ENCODE results near the gene HOXC9.
A peak's percentile ranks its signal among the peaks of the same experiment; 100 is the strongest.

HOXC9 gene

GRCh38 chr12:54002278-54002914 lies 2.4 kb downstream of the HOXC9 start:
- no peak for DNase-seq (ENCODE audit: low read depth)

GRCh38 chr12:54002915-54003389 lies 3.0 kb downstream of the HOXC9 start:
- no peak for DNase-seq (ENCODE audit: low read depth)

- DNase-seq (ENCODE audit: low read depth), result no peak
Measured at GRCh38 chr12:54003625-54004024, 3.7 kb downstream of the HOXC9 start.

GRCh38 chr12:54004063-54004840 lies 4.3 kb downstream of the HOXC9 start:
- no peak for DNase-seq (ENCODE audit: low read depth)

- no peak for DNase-seq (ENCODE audit: low read depth)
Measured at GRCh38 chr12:54004841-54005530, 5.0 kb downstream of the HOXC9 start.

- no peak for DNase-seq (ENCODE audit: low read depth)
Measured at GRCh38 chr12:54005531-54005852, 5.5 kb downstream of the HOXC9 start.

- peak; percentile 68 for DNase-seq (ENCODE audit: low read depth)
Measured at GRCh38 chr12:54005853-54006558, 6.0 kb downstream of the HOXC9 start.

GRCh38 chr12:54006559-54007220 lies 6.7 kb downstream of the HOXC9 start:
- no peak for DNase-seq (ENCODE audit: low read depth)

- no peak for DNase-seq (ENCODE audit: low read depth)
Measured at GRCh38 chr12:54007538-54008259, 7.7 kb downstream of the HOXC9 start.

- no peak for DNase-seq (ENCODE audit: low read depth)
Measured at GRCh38 chr12:54008260-54008552, 8.2 kb downstream of the HOXC9 start.

- no peak for DNase-seq (ENCODE audit: low read depth)
Measured at GRCh38 chr12:54009171-54010052, 9.5 kb downstream of the HOXC9 start.

- no peak for DNase-seq (ENCODE audit: low read depth)
Measured at GRCh38 chr12:54010053-54010971, 10.4 kb downstream of the HOXC9 start.

GRCh38 chr12:54010972-54011664 lies 11.2 kb downstream of the HOXC9 start:
- DNase-seq (ENCODE audit: low read depth), result no peak

GRCh38 chr12:54011665-54012532 lies 11.9 kb downstream of the HOXC9 start:
- DNase-seq (ENCODE audit: low read depth), result no peak

GRCh38 chr12:54012631-54013409 lies 12.9 kb downstream of the HOXC9 start:
- no peak for DNase-seq (ENCODE audit: low read depth)

GRCh38 chr12:54014377-54015017 lies 14.5 kb downstream of the HOXC9 start:
- no peak for DNase-seq (ENCODE audit: low read depth)

Data from stimulated activated CD4-positive, alpha-beta T cell treated with anti-CD3 and anti-CD28 coated beads, Interleukin-2, amount 100 ng/mL, for 4 hours (primary cell).